HG03571 (cell line): ENCODE measurements around the gene C1orf159.
"Not testable (repeated sequence)": the region's sequence is repeated elsewhere in the genome, so short reads cannot be mapped to it uniquely, and the experiment has no call there.

ENCODE experiments used
- ATAC-seq: cut with Tn5 transposase; IDR thresholded peaks from one replicate; pipeline ENCODE4 v1.9.1; 2021; ENCODE audit not compliant: unreplicated experiment

Gene C1orf159

GRCh38 chr1:1150100-1150499 lies 34.2 kb upstream of the C1orf159 start:
- no peak for ATAC-seq

DNA sequence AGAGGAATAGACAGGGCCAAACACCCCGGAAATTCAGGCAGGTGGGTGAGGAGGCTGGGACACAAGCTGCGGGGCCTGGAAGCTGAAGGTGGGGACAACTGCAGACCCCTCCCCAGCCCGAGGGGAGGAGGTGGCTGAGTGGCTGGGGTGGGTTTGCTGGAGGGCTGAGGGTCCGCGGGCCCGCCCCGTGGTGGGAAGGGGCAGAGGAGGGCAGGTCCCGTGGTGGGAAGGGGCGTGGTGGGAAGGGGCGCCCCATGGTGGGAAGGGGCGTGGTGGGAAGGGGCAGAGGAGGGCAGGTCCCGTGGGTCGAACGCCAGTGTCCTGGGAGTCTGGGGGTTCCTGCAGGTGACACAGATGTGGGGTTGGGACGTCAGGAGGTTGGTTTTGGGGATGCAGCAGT lies 33.5 kb upstream of the C1orf159 start:
- no peak for ATAC-seq

GRCh38 chr1:1148569-1148968 lies 32.7 kb upstream of the C1orf159 start:
- no peak for ATAC-seq

GRCh38 chr1:1148061-1148460 lies 32.2 kb upstream of the C1orf159 start:
- no peak for ATAC-seq

- no peak for ATAC-seq
Measured at GRCh38 chr1:1146596-1146995, 30.7 kb upstream of the C1orf159 start.

- ATAC-seq = no peak
Measured at GRCh38 chr1:1146026-1146425, 30.1 kb upstream of the C1orf159 start.

DNA sequence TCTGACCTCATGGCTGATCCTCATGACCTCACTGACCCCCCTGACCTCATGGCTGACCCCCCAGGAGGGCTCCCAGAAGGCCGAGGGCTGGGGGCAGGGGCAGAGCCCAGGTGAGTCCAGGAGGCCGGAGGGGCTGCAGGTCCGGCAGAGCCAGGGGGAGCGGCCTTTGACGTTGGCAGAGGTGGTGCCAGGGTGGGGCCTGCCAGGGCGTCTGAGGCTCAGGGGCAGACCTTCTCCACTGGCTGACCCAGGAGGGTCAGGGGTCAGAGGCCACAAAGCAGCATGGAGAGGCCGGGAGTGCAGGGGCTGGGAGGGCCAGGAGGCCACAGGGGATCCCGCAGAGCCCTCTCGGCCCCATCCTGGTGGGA lies 29.6 kb upstream of the C1orf159 start:
- ATAC-seq = no peak

DNA sequence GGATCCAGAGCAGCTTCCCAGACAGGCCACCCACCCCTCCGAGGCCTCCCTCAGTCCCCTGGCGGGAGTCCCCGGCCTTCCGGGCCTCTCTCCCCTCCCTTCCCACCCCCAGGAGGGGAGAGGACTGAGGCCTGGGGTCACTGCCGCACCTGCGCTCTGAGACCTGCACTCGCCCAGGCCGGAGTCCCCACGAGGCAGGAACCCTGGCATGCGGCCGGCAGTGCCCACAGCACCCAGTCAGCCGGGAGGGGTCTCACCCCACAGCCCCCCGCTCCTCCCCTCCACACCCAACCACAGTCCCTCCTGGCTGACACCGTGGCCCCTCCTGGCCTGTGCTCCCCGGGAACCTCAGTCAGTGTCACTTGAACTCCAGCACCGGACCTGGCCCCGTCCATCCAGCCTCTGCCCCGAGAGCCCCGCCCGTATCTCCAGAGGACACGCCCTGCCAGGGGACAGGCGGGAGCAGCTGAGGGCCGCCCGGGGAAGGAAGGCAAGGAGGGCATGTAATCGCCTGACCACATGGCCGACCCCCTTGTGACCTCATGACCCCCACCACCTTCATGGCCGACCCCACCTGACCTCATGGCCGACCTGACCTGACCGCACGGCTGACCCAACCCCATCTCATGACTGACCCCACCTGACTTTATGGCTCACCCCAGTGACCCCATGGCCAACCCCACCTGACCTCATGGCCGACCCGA lies 29.1 kb upstream of the C1orf159 start:
- ATAC-seq = no peak

DNA sequence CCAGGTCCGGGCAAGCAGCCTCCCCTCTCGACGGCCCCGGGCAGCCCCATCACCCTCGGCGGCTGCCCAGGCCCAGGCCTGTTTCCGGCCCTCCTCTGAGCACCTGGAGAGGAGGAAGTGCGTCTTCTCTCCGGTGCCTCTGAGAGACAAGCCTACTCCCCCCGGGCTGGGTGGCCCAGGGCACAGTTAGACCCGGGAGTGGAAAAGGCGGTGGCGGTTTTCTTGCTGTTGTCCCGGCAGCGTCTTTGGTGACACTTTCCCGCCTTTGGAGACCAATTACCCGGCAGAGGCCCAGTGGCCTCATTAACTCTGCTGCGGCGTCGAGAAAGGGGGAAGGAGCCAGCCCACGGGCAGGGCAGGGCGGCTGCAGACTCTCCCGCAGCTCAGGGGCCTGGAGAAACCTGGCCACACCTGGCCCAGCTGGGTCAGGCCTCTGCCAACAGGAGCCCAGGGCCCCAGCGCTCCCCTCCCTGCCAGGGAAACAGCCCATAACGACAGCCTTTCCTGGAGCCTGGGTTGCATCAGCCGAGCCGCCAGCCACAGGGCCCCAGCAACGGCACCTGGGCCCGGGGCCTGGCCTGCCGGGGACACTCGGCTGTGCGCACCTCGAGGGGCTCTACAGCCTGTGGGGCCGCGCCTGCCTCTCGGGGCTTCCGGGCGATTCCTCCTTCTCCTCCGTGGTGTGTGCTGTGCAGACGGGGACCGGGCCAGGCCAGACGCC lies 28.4 kb upstream of the C1orf159 start:
- no peak for ATAC-seq

- no peak for ATAC-seq
Measured at GRCh38 chr1:1143636-1144035, 27.7 kb upstream of the C1orf159 start.

DNA sequence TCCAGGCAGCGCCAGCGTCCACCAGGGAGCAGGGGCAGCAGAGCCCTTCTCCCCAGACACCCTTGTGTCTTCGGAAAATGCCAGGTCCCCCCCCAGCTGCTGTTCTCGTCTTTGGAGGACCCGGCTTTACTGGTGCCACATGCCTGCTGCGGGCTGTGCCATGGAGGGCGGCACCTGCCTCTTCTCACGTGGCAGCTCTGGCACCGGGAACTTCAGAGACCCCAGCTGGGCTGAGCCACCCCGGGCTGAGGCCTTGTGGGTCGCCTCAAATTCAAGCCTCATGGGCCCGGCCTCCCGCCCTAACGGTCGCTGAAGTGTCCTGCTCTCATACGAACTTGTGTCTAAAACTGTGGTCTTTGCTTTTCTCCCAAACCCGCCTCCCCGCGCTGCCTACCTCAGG lies 27.0 kb upstream of the C1orf159 start:
- ATAC-seq = no peak

- not testable (repeated sequence) for ATAC-seq
Measured at GRCh38 chr1:1142352-1142751, 26.5 kb upstream of the C1orf159 start.

DNA sequence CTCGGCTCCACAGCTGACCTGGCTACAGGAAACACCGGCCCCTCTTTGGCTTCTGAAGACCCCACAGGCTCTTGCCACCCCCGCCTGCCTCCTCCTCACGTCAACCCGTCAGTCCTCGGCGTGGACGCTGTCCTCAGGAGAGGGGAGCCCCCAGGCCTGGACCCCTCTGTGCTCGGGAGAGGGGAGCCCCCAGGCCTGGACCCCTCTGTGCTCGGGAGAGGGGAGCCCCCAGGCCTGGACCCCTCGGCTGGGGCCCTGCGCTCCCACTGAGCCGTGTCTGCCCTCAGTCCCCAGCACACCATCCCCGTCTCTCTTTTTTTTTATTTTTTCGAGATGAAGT lies 26.0 kb upstream of the C1orf159 start:
- ATAC-seq = no peak

GRCh38 chr1:1141244-1141910 lies 25.5 kb upstream of the C1orf159 start:
- no peak for ATAC-seq

- ATAC-seq = no peak
Measured at GRCh38 chr1:1140673-1141072, 24.8 kb upstream of the C1orf159 start.

DNA sequence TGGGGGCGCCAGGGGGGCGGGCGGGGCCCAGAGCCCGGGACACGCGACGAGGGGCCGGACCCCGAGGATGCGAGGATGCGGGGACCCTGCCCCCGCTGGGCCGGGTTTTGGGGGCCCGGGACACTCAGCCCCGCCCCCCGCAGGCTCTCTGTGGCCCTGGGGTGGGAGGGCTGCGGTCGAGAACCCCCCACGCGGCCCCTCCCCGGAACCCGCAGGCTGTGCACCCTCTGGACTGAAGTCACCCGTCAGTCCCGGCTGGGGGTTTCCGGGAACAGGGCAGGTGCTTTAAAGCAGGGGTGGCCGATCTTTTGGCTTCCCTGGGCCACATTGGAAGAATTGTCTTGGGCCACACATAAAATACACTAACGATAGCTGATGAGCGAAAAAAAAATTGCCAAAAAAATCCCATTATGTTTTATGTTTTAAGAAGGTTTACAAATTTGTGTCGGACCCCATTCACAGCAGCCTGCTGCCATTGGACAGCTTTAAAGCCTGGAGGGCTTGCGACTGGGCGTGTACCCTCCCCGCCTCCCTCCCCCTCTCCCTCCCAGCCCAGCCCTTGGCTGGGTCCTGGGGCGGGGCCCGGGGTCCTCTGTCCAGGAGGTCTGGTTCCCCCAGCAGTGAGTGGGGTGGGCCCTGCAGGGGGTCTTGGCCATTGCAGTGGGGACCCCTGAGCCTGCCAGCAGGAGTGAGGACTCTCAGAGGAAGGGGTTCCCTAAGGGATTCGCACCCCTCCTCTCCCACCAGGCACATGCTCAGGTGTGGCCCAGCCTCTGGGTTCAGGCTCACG lies 21.6 kb upstream of the C1orf159 start:
- ATAC-seq = no peak

DNA sequence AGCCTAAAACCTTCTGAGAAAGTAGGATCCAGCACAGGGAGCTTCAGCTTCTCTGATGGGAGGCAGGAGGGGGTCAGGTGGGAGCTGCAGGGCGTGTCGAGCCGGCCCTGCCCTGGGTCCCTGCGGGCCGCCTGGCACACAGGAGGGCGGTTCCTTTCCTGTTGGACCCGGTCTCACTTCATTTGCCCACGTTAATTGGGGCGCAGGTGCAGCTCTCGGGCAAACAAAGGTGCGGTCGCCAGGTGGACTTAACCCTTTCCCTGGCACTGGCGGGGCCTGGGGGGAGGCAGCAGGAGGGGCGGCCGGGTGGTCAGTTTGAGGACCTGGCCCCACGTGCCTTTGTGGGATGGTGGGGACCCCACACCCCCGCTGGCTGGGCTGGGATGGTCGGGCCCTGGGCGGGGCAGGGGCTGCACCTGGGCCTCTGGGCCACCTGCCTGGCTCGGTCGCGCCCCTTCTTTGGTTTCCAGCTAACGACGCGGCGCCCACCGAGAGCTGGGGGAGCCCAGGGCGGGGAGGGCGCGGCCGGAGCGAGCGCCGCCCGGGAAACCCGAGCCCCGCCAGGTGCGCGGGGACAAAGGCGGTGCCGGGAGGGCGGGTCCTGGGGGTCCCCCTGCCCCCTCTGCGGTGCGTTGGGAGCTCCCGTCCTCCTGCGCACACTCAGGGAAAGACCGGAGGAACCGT lies 20.8 kb upstream of the C1orf159 start:
- no peak for ATAC-seq

GRCh38 chr1:1135339-1136136 lies 19.6 kb upstream of the C1orf159 start:
- no peak for ATAC-seq

GRCh38 chr1:1134300-1134970 lies 18.5 kb upstream of the C1orf159 start:
- no peak for ATAC-seq
